ENCODE results near the gene TREH. TPM values are rescaled to one million over a fixed set of nuclear protein-coding genes. Genes with fewer than 3 reads are reported as not detected.

Gene TREH
- total and polyA plus RNA-seq, 4 donors, result 0.17 to 1.1 (median 0.19) TPM; not detected in 1

DNA sequence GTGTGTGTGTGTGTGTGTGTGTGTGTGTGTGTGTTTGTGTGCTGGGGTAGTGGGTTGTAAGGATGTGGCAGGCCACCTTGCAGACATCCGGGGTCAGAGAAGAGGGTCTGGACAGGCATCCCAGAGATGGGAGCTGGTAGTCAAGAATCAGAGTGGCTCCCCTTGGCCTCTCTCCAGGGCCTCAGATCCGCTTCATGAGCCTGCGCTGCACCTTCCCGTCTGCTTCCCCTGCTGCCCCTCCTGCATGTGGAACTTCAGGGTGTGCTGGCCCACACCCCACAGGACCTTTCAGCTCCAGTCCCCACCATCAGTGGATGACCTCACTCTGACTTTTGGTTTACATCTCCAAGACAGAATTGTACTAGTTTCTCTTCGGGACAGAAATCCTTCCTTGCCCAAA lies 31.2 kb downstream of the TREH start:
- Histone ChIP-seq H3K9ac (ENCODE audit: insufficient read depth in 1 of 2, low read length in 2 of 2) (no peak overlapping the region), H3K4me3 (no peak overlapping the region), H3K4me1 (ENCODE audit: control insufficient read depth in 5 of 5, insufficient read depth in 5 of 5, low read length in 5 of 5) (no peaks in the 10 kb centered on the region), H3K9me3 (ENCODE audit: control insufficient read depth in 4 of 4, insufficient read depth in 3 of 4, low read length in 3 of 4) (no peaks in the 10 kb centered on the region), H3K27ac (ENCODE audit: low read depth in 1 of 2, low read length in 1 of 2) (no peak overlapping the region), H3K36me3 (ENCODE audit: control insufficient read depth in 4 of 4, insufficient read depth in 4 of 4, low read length in 4 of 4) (peaks cover 21 to 69% (median 48%) of the 10 kb centered on the region in 4 donors), H3K27me3 (ENCODE audit: control insufficient read depth in 3 of 3, insufficient read depth in 3 of 3, low read length in 2 of 3) (no peaks in the 10 kb centered on the region)
- DNase-seq (no peak), ATAC-seq (ENCODE audit: insufficient read depth, low FRiP score) (no peak)
- TF ChIP-seq, protein P1, sequence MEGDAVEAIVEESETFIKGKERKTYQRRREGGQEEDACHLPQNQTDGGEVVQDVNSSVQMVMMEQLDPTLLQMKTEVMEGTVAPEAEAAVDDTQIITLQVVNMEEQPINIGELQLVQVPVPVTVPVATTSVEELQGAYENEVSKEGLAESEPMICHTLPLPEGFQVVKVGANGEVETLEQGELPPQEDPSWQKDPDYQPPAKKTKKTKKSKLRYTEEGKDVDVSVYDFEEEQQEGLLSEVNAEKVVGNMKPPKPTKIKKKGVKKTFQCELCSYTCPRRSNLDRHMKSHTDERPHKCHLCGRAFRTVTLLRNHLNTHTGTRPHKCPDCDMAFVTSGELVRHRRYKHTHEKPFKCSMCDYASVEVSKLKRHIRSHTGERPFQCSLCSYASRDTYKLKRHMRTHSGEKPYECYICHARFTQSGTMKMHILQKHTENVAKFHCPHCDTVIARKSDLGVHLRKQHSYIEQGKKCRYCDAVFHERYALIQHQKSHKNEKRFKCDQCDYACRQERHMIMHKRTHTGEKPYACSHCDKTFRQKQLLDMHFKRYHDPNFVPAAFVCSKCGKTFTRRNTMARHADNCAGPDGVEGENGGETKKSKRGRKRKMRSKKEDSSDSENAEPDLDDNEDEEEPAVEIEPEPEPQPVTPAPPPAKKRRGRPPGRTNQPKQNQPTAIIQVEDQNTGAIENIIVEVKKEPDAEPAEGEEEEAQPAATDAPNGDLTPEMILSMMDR (IDR thresholded peaks at IDR 0.05; ENCODE audit: control extremely low read depth, extremely low read depth), result no peak
- WGBS, 2 donors, result 80 to 87% methylated on average over 5 of the region's 5 CpGs

DNA sequence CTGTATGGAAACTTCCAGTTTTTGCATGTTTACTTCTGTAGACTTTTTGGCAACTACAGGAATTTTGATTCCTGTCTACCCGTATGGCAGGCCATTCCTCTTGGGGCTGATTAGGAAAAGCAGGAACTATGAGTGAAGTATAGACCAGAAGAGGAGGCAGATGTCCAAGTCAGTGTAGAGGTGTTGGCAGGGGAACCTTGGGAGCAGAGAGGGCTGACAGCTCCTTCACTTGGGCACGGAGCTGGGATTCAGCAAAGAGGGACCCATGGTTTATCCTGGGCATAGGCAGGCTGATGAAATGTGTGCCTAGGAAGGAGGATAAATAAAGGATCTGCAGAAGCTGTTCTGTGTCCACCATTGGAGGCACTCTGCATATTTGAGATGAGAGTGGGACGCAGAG lies 33.1 kb downstream of the TREH start:
- H3K4me1 ChIP-seq (ENCODE audit: control insufficient read depth in 5 of 5, insufficient read depth in 5 of 5, low read length in 5 of 5), result peaks cover 0 to 7% (median 0%) of the 10 kb centered on the region in 5 donors
- peaks cover 21 to 70% (median 53%) of the 10 kb centered on the region in 4 donors for H3K36me3 ChIP-seq (ENCODE audit: control insufficient read depth in 4 of 4, insufficient read depth in 4 of 4, low read length in 4 of 4)
- WGBS, 2 donors, result 76 to 89% methylated on average over 3 of the region's 3 CpGs
- H3K9ac ChIP-seq (ENCODE audit: insufficient read depth in 1 of 2, low read length in 2 of 2), result no peak overlapping the region
- H3K27me3 ChIP-seq (ENCODE audit: control insufficient read depth in 3 of 3, insufficient read depth in 3 of 3, low read length in 2 of 3), result no peaks in the 10 kb centered on the region
- no peaks in the 10 kb centered on the region for H3K9me3 ChIP-seq (ENCODE audit: control insufficient read depth in 4 of 4, insufficient read depth in 3 of 4, low read length in 3 of 4)
- H3K4me3 ChIP-seq, result no peak overlapping the region
- TF ChIP-seq, protein P1 (IDR thresholded peaks at IDR 0.05; ENCODE audit: control extremely low read depth, extremely low read depth), result no peak
- ATAC-seq (ENCODE audit: insufficient read depth, low FRiP score), result no peak
- no peak for DNase-seq
- H3K27ac ChIP-seq (ENCODE audit: low read depth in 1 of 2, low read length in 1 of 2), result no peak overlapping the region

DNA sequence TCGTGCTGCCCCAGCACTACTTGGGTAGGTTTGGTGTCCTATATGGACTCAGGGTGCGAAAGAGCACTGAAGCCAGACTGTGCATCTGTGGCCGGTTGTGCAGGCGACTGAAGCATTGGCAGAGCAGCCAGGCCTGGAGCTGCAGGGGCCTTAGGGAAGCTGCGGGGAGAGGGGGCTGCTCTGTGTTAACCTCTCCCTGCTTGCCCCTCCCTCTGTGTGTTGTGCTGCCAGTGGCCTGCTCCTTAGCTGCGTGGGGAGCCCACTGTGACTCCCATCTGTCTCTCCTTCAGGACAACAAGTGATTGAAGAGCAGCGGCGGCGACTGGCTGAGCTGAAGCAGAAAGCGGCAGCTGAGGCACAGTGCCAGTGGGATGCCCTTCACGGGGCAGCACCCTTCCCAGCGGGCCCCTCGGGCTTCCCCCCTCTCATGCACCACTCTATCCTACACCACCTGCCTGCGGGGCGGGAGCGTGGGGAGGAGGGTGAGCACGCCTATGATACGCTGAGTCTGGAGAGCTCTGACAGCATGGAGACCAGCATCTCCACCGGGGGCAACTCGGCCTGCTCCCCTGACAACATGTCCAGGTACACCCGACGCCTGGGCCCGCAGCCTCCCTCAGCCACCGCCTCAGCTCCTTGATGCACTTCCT lies 34.3 kb downstream of the TREH start:
- ATAC-seq (ENCODE audit: insufficient read depth, low FRiP score) (no peak), DNase-seq (no peak)
- WGBS, 2 donors, result 94% methylated on average over 23 to 24 of the region's 24 CpGs
- TF ChIP-seq, protein P1 (IDR thresholded peaks at IDR 0.05; ENCODE audit: control extremely low read depth, extremely low read depth), result no peak
- Histone ChIP-seq H3K9ac (ENCODE audit: insufficient read depth in 1 of 2, low read length in 2 of 2) (no peak overlapping the region), H3K4me3 (no peak overlapping the region), H3K9me3 (ENCODE audit: control insufficient read depth in 4 of 4, insufficient read depth in 3 of 4, low read length in 3 of 4) (no peaks in the 10 kb centered on the region), H3K4me1 (ENCODE audit: control insufficient read depth in 5 of 5, insufficient read depth in 5 of 5, low read length in 5 of 5) (peaks cover 0 to 9% (median 0%) of the 10 kb centered on the region in 5 donors), H3K27ac (ENCODE audit: low read depth in 1 of 2, low read length in 1 of 2) (no peak overlapping the region), H3K27me3 (ENCODE audit: control insufficient read depth in 3 of 3, insufficient read depth in 3 of 3, low read length in 2 of 3) (no peaks in the 10 kb centered on the region), H3K36me3 (ENCODE audit: control insufficient read depth in 4 of 4, insufficient read depth in 4 of 4, low read length in 4 of 4) (peaks cover 17 to 65% (median 50%) of the 10 kb centered on the region in 4 donors)

Measured in lung (tissue), 12 donors.